Small intestine (tissue), 7 donors: ENCODE measurements around the gene CAMK2D. TPM values are rescaled to one million over a fixed set of nuclear protein-coding genes. Genes with fewer than 3 reads are reported as not detected.

ENCODE experiments used
- DNase-seq, 2 donors: peaks; one replicate each; pipeline versions ENCODE4 v3.0.0 to v3.0.0-alpha.2; 2013
- FAIRE-seq: peaks from 2 replicates; lab custom pipeline; 2012; peaks lifted over from hg19 to GRCh38; lab: Jason Lieb, UNC
- H3K27ac ChIP-seq, 3 donors: one replicate each; pipeline ENCODE4 v1.5.1; 2013; ENCODE audit warnings: low read length in 2 of 3, mild to moderate bottlenecking in 2 of 3, control low read depth in 1 of 3, inconsistent platforms in 1 of 3, low read depth in 1 of 3, moderate library complexity in 1 of 3
- H3K27me3 ChIP-seq, 3 donors: one replicate each; pipeline ENCODE4 v1.6.1; 2013; ENCODE audit warnings: low read length in 3 of 3, inconsistent platforms in 1 of 3; ENCODE audit not compliant: control insufficient read depth in 3 of 3, insufficient read depth in 3 of 3
- H3K36me3 ChIP-seq, 3 donors: one replicate each; pipeline ENCODE4 v1.6.1; 2013; ENCODE audit warnings: low read length in 3 of 3, inconsistent platforms in 1 of 3, low read depth in 1 of 3, mild to moderate bottlenecking in 1 of 3, moderate library complexity in 1 of 3; ENCODE audit not compliant: control insufficient read depth in 3 of 3, insufficient read depth in 2 of 3
- H3K4me1 ChIP-seq, 3 donors: one replicate each; pipeline ENCODE4 v1.6.1; 2013; ENCODE audit warnings: low read length in 2 of 3, inconsistent platforms in 1 of 3, low read depth in 1 of 3, mild to moderate bottlenecking in 1 of 3, moderate library complexity in 1 of 3; ENCODE audit not compliant: control insufficient read depth in 3 of 3, insufficient read depth in 2 of 3
- H3K4me3 ChIP-seq, 3 donors: one replicate each; pipeline ENCODE4 v1.5.1; 2013; ENCODE audit warnings: low read length in 3 of 3, control low read depth in 1 of 3, inconsistent platforms in 1 of 3, low read depth in 1 of 3, mild to moderate bottlenecking in 1 of 3, moderate library complexity in 1 of 3
- H3K9me3 ChIP-seq, 2 donors: one replicate each; pipeline ENCODE4 v1.6.1; 2013; ENCODE audit warnings: low read depth in 1 of 2, low read length in 1 of 2; ENCODE audit not compliant: control insufficient read depth in 2 of 2, insufficient read depth in 1 of 2
- WGBS, 3 donors: extraction: QIAGEN DNeasy Blood & Tissue Kit; methylation state at CpG; one replicate each; pipeline ENCODE4 v1.1.7; 2013; 5-methylcytosine and 5-hydroxymethylcytosine counted together
- polyA plus RNA-seq, 4 donors: library from polyadenylated mRNA; stranded (reverse) in 3 of 4; unstranded in 1 of 4; fragments of 200-250 nt in 3 of 4; fragments of 120-200 nt in 1 of 4; gene quantifications; one replicate each; pipeline versions ENCODE4 v1.2.1 to v1.2.3, GENCODE V29; 2013
- donor health status: healthy with polysubstance abuse.
- donor health status: control.
- donor health status: control.
- donor health status: Bipolar disorder and iron deficiency.
- donor health status: healthy.

Gene CAMK2D
- polyA plus RNA-seq, 4 donors: 21.1 to 81.1 (median 24.0) TPM

DNA sequence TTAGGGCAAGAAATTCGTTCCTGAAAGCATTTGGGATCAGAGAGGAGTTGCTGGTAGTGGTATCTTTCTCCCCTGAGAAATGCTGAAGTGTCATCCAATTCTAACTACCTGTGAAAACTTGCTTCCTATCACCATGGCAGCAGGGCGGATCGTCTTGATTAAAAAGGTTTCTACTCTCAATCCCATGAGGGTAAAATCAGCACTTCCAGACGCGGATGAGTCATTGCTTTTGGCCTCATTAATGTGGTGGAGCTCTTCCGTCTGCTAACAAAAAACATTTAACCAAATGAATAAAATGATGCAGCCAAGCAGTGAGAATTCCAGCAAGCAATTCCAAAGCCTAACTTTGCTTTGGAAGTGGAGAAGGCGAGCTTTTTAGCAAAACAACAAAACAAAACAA lies 325.6 kb downstream of the CAMK2D start:
- Histone ChIP-seq H3K4me3 (no peak overlapping the region), H3K27me3 (no peaks in the 10 kb centered on the region), H3K27ac (peak overlapping the region in 2 of 3 donors; percentile 4 to 70), H3K9me3 (no peaks in the 10 kb centered on the region), H3K36me3 (no peaks in the 10 kb centered on the region), H3K4me1 (peaks cover 0 to 18% (median 0%) of the 10 kb centered on the region in 3 donors)
- WGBS, 3 donors: 57 to 72% (median 63%) methylated on average over 7 of the region's 7 CpGs
- DNase-seq (no peak), FAIRE-seq (no peak)

DNA sequence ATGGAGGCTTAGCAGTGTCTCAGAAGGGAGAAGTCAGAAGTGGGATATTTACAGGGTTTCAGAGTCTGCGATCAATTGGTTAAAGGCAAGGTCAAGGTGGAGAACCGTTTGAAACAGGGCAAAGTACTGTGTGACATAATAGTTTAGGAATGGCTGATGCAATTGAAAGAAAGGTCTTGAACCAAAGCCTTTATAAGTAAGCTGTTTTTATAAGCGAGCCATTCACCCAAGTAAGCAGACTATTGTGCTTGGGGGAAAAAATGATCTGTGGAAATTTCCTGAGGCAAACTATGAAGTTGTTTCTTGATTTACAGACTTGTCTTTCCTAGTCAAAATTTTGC lies 327.3 kb downstream of the CAMK2D start:
- no peaks in the 10 kb centered on the region for H3K36me3 ChIP-seq
- H3K27ac ChIP-seq: peak overlapping the region in 1 of 3 donors; percentile 26
- H3K27me3 ChIP-seq: no peaks in the 10 kb centered on the region
- DNase-seq (peak; percentile 6 to 77), FAIRE-seq (no peak)
- H3K9me3 ChIP-seq: no peaks in the 10 kb centered on the region
- 52 to 65% (median 53%) methylated on average over 3 of the region's 3 CpGs for WGBS, 3 donors
- no peak overlapping the region for H3K4me3 ChIP-seq
- H3K4me1 ChIP-seq: peaks cover 0 to 18% (median 0%) of the 10 kb centered on the region in 3 donors

GRCh38 chr4:113433536-113434246 lies 327.8 kb downstream of the CAMK2D start:
- Histone ChIP-seq H3K27ac (peak overlapping the region in 1 of 3 donors; percentile 22), H3K27me3 (no peaks in the 10 kb centered on the region), H3K4me3 (no peak overlapping the region), H3K9me3 (no peaks in the 10 kb centered on the region), H3K36me3 (no peaks in the 10 kb centered on the region), H3K4me1 (peaks cover 0 to 18% (median 0%) of the 10 kb centered on the region in 3 donors)
- no peak for DNase-seq
- 76 to 81% (median 81%) methylated on average over 4 of the region's 4 CpGs for WGBS, 3 donors
- FAIRE-seq: no peak

DNA sequence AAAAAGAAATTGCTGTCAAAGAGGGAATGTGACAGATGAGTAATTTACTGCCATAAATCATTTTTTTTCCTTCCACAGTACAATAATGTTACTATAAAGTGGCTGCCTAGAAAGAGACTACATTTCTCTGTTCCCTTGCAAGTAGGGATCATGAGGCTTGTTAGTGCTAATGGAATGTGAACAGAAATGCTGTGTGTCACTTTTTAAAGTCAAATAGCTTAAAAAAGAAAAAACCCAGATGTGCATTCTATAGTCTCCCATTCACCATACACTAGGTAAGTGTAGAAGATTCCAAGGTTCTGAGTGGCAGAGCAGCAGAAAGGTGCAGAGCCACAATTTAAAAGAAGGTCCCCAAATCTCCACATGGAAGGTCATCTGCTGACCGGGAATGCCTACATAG lies 328.4 kb downstream of the CAMK2D start:
- peak overlapping the region in 1 of 3 donors; percentile 22 for H3K27ac ChIP-seq
- no peak for DNase-seq
- peaks cover 0 to 18% (median 0%) of the 10 kb centered on the region in 3 donors for H3K4me1 ChIP-seq
- FAIRE-seq: no peak
- no peaks in the 10 kb centered on the region for H3K27me3 ChIP-seq
- H3K4me3 ChIP-seq: no peak overlapping the region
- H3K36me3 ChIP-seq: no peaks in the 10 kb centered on the region
- no peaks in the 10 kb centered on the region for H3K9me3 ChIP-seq
- 85 to 97% (median 94%) methylated on average over 1 of the region's 1 CpG for WGBS, 3 donors

- H3K4me1 ChIP-seq: no peaks in the 10 kb centered on the region
- H3K27ac ChIP-seq: no peak overlapping the region
- 79 to 86% (median 84%) methylated on average over 1 of the region's 1 CpG for WGBS, 3 donors
- no peaks in the 10 kb centered on the region for H3K27me3 ChIP-seq
- peaks cover 0 to 3% of the 10 kb centered on the region in 2 donors for H3K9me3 ChIP-seq
- DNase-seq (no peak), FAIRE-seq (no peak)
- no peak overlapping the region for H3K4me3 ChIP-seq
- H3K36me3 ChIP-seq: no peaks in the 10 kb centered on the region
Observed at GRCh38 chr4:113423631-113424030, 337.9 kb downstream of the CAMK2D start.

GRCh38 chr4:113420938-113421337 lies 340.6 kb downstream of the CAMK2D start:
- Histone ChIP-seq H3K9me3 (peaks cover 0 to 3% of the 10 kb centered on the region in 2 donors), H3K4me1 (no peaks in the 10 kb centered on the region), H3K36me3 (no peaks in the 10 kb centered on the region), H3K27me3 (no peaks in the 10 kb centered on the region), H3K27ac (no peak overlapping the region), H3K4me3 (no peak overlapping the region)
- FAIRE-seq (peak; percentile 89), DNase-seq (no peak)

- no peak overlapping the region for H3K27ac ChIP-seq
- FAIRE-seq (no peak), DNase-seq (no peak)
- peaks cover 0 to 3% of the 10 kb centered on the region in 2 donors for H3K9me3 ChIP-seq
- no peaks in the 10 kb centered on the region for H3K36me3 ChIP-seq
- 85 to 95% (median 94%) methylated on average over 2 of the region's 2 CpGs for WGBS, 3 donors
- H3K27me3 ChIP-seq: no peaks in the 10 kb centered on the region
- no peak overlapping the region for H3K4me3 ChIP-seq
- no peaks in the 10 kb centered on the region for H3K4me1 ChIP-seq
Observed at GRCh38 chr4:113419631-113420030, 341.9 kb downstream of the CAMK2D start.

GRCh38 chr4:113411496-113411938 lies 350.0 kb downstream of the CAMK2D start:
- Histone ChIP-seq H3K4me1 (no peaks in the 10 kb centered on the region), H3K27ac (no peak overlapping the region), H3K4me3 (no peak overlapping the region), H3K9me3 (no peaks in the 10 kb centered on the region), H3K27me3 (no peaks in the 10 kb centered on the region), H3K36me3 (no peaks in the 10 kb centered on the region)
- WGBS, 3 donors: 44 to 53% (median 50%) methylated on average over 4 of the region's 4 CpGs
- FAIRE-seq (no peak), DNase-seq (peak; percentile 3 to 61)

GRCh38 chr4:113410686-113411085 lies 350.9 kb downstream of the CAMK2D start:
- H3K4me3 ChIP-seq: no peak overlapping the region
- DNase-seq (no peak), FAIRE-seq (no peak)
- H3K4me1 ChIP-seq: peaks cover 0 to 5% (median 0%) of the 10 kb centered on the region in 3 donors
- H3K27me3 ChIP-seq: no peaks in the 10 kb centered on the region
- H3K9me3 ChIP-seq: no peaks in the 10 kb centered on the region
- H3K36me3 ChIP-seq: no peaks in the 10 kb centered on the region
- H3K27ac ChIP-seq: no peak overlapping the region
